CD4-positive, alpha-beta T cell treated with Interleukin-12 subunit alpha and Interleukin-12 subunit beta, for 1 hour (primary cell): ENCODE data around the gene DLG2.
"Not testable (repeated sequence)": the region's sequence is repeated elsewhere in the genome, so short reads cannot be mapped to it uniquely, and the experiment has no call there.

Experiments used
- DNase-seq: peaks from one replicate; pipeline ENCODE4 v3.0.0-alpha.2; 2020

DLG2 gene

GRCh38 chr11:85301895-85302678 is 325.1 kb downstream of the DLG2 start:
- no peak for DNase-seq

- no peak for DNase-seq
These were observed 327.7 kb downstream of the DLG2 start for GRCh38 chr11:85299258-85299942.

GRCh38 chr11:85295694-85296271 is 331.4 kb downstream of the DLG2 start:
- DNase-seq, result no peak

- DNase-seq, result no peak
These were observed 345.6 kb downstream of the DLG2 start for GRCh38 chr11:85281550-85281949.

- DNase-seq, result no peak
These were observed 347.9 kb downstream of the DLG2 start for GRCh38 chr11:85279267-85279666.

GRCh38 chr11:85277693-85278092 is 349.5 kb downstream of the DLG2 start:
- DNase-seq, result no peak

GRCh38 chr11:85276332-85276731 is 350.8 kb downstream of the DLG2 start:
- no peak for DNase-seq

GRCh38 chr11:85270315-85270714 is 356.8 kb downstream of the DLG2 start:
- not testable (repeated sequence) for DNase-seq

- no peak for DNase-seq
These were observed 358.0 kb downstream of the DLG2 start for GRCh38 chr11:85269109-85269508.

GRCh38 chr11:85266646-85267045 is 360.5 kb downstream of the DLG2 start:
- DNase-seq, result no peak

- DNase-seq, result no peak
These were observed 363.8 kb downstream of the DLG2 start for GRCh38 chr11:85263328-85263727.

GRCh38 chr11:85257837-85258236 is 369.3 kb downstream of the DLG2 start:
- DNase-seq, result no peak

GRCh38 chr11:85256433-85256832 is 370.7 kb downstream of the DLG2 start:
- no peak for DNase-seq

GRCh38 chr11:85249482-85249881 is 377.7 kb downstream of the DLG2 start:
- no peak for DNase-seq

GRCh38 chr11:85247797-85248196 is 379.3 kb downstream of the DLG2 start:
- no peak for DNase-seq

- DNase-seq, result no peak
These were observed 388.2 kb downstream of the DLG2 start for GRCh38 chr11:85238906-85239305.

GRCh38 chr11:85238038-85238437 is 389.1 kb downstream of the DLG2 start:
- not testable (repeated sequence) for DNase-seq

- DNase-seq, result no peak
These were observed 390.9 kb downstream of the DLG2 start for GRCh38 chr11:85236211-85236610.

- DNase-seq, result no peak
These were observed 394.6 kb downstream of the DLG2 start for GRCh38 chr11:85232559-85232958.

- DNase-seq, result no peak
These were observed 395.6 kb downstream of the DLG2 start for GRCh38 chr11:85231588-85231987.

GRCh38 chr11:85229723-85230122 is 397.4 kb downstream of the DLG2 start:
- DNase-seq, result not testable (repeated sequence)

GRCh38 chr11:85196968-85197367 is 430.2 kb downstream of the DLG2 start:
- DNase-seq, result no peak

GRCh38 chr11:85195934-85196333 is 431.2 kb downstream of the DLG2 start:
- DNase-seq, result no peak

GRCh38 chr11:85187992-85188391 is 439.2 kb downstream of the DLG2 start:
- DNase-seq, result no peak
